Ascending aorta (tissue), 2 donors: Measurements from ENCODE around the gene OR1E1. TPM values are rescaled to one million over a fixed set of nuclear protein-coding genes. Genes with fewer than 3 reads are reported as not detected.
"Not testable (repeated sequence)": the region's sequence is repeated elsewhere in the genome, so short reads cannot be mapped to it uniquely, and the experiment has no call there.

Source experiments
- DNase-seq, 2 donors: peaks; one replicate each; pipeline ENCODE4 v3.0.0-alpha.2; 2019; ENCODE audit warnings: low spot score in 2 of 2
- H3K27ac ChIP-seq, 2 donors: fragments of 200-600 bp; sonication (generic); one replicate each; pipeline ENCODE4 v1.5.1; 2016 to 2017; ENCODE audit warnings: mild to moderate bottlenecking in 1 of 2
- H3K27me3 ChIP-seq: fragments of 200-600 bp; sonication (generic); one replicate; pipeline ENCODE4 v1.5.1; 2017
- H3K36me3 ChIP-seq, 2 donors: fragments of 200-600 bp; sonication (generic); one replicate each; pipeline ENCODE4 v1.5.1; 2016
- H3K4me1 ChIP-seq, 2 donors: fragments of 200-600 bp; sonication (generic); one replicate each; pipeline ENCODE4 v1.5.1; 2016 to 2017; ENCODE audit warnings: mild to moderate bottlenecking in 1 of 2
- H3K4me3 ChIP-seq, 2 donors: fragments of 200-600 bp; sonication (generic); one replicate each; pipeline ENCODE4 v1.5.1; 2016 to 2017; ENCODE audit warnings: mild to moderate bottlenecking in 1 of 2
- H3K9me3 ChIP-seq, 2 donors: fragments of 200-600 bp; sonication (generic); one replicate each; pipeline ENCODE4 v1.5.1; 2016
- intact Hi-C: fragments of 100-400 bp; cut with DNase I; formaldehyde crosslinking; loops from one replicate; pipeline ENCODE4 v1.15.1; 2023
- total RNA-seq: library from RNA; depleted of rRNA; stranded (reverse); fragments of >200 nt; gene quantifications from one replicate; pipeline ENCODE4 v1.1.0, GENCODE V29; 2016
- TF ChIP-seq, protein P1 (sequence below), 3 experiments: fragments of 200-600 bp in 2 of 3; fragments of 450-650 bp in 1 of 3; sonication (generic) in 2 of 3; IDR thresholded peaks; one replicate each; pipeline ENCODE4 v1.5.1; 2016 to 2019; ENCODE audit warnings: antibody characterized with exemption in 3 of 3, mild to moderate bottlenecking in 1 of 3, moderate library complexity in 1 of 3

OR1E1 gene, protein sequence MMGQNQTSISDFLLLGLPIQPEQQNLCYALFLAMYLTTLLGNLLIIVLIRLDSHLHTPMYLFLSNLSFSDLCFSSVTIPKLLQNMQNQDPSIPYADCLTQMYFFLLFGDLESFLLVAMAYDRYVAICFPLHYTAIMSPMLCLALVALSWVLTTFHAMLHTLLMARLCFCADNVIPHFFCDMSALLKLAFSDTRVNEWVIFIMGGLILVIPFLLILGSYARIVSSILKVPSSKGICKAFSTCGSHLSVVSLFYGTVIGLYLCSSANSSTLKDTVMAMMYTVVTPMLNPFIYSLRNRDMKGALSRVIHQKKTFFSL
- total RNA-seq, result not detected

DNA sequence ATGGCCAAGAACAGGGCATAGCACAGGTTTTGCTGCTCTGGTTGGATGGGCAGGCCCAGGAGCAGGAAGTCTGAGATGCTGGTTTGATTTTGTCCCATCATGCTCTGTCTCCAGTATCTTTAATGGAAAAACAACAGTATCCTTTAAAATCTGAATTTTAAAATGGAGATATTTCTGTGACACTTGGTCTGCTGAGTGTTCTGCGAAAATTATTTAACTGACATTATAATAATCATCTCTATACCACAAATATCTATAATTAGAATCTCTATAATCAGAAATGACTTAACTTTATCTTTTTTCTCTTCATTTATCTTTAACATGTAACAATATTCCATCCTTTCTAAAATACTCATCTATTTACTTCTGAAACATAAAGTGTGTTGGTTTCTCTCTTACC is at the start of gene OR1E1:
OR1E1 (minus strand) TSS at position 101 of the 400 bp plus-strand sequence; CDS start at position 101, 0 bp downstream.
- no peaks in the 10 kb centered on the region for H3K4me1 ChIP-seq
- TF ChIP-seq, protein P1, sequence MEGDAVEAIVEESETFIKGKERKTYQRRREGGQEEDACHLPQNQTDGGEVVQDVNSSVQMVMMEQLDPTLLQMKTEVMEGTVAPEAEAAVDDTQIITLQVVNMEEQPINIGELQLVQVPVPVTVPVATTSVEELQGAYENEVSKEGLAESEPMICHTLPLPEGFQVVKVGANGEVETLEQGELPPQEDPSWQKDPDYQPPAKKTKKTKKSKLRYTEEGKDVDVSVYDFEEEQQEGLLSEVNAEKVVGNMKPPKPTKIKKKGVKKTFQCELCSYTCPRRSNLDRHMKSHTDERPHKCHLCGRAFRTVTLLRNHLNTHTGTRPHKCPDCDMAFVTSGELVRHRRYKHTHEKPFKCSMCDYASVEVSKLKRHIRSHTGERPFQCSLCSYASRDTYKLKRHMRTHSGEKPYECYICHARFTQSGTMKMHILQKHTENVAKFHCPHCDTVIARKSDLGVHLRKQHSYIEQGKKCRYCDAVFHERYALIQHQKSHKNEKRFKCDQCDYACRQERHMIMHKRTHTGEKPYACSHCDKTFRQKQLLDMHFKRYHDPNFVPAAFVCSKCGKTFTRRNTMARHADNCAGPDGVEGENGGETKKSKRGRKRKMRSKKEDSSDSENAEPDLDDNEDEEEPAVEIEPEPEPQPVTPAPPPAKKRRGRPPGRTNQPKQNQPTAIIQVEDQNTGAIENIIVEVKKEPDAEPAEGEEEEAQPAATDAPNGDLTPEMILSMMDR (IDR thresholded peaks at IDR 0.05), result no peak
- intact Hi-C loops, result no loop called here
- DNase-seq, result no peak
- no peak within 1 kb of the TSS for H3K4me3 ChIP-seq
- no peaks in the 10 kb centered on the region for H3K9me3 ChIP-seq
- H3K27ac ChIP-seq, result no peak within 1 kb of the TSS
- no peaks in the 10 kb centered on the region for H3K27me3 ChIP-seq
- H3K36me3 ChIP-seq, result no peaks in the 10 kb centered on the region

DNA sequence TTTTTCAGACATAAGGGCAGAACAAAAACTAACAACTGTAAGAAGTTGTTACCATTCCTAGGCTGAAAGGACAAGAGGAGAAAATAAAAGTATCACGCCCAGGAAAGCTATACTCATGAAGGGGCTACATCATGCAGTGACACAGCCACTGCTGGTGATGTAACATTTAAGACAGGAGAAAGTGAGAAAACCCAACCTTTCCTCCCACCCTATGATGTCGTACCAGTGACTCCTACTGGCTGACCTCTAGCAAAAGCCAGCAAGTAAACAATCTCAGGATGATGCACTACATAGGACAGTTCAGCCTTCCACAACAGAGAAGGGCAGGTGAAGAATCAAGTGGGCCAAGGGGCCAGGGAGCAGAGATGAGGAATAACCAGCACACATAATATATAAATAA is 49.4 kb upstream of the OR1E1 start:
- no peak for DNase-seq
- Histone ChIP-seq H3K9me3 (no peaks in the 10 kb centered on the region), H3K4me3 (no peak overlapping the region), H3K27ac (no peak overlapping the region), H3K36me3 (no peaks in the 10 kb centered on the region), H3K27me3 (no peaks in the 10 kb centered on the region), H3K4me1 (no peaks in the 10 kb centered on the region)
- TF ChIP-seq, protein P1 (IDR thresholded peaks at IDR 0.05), result no peak
- intact Hi-C loops, result no loop called here

DNA sequence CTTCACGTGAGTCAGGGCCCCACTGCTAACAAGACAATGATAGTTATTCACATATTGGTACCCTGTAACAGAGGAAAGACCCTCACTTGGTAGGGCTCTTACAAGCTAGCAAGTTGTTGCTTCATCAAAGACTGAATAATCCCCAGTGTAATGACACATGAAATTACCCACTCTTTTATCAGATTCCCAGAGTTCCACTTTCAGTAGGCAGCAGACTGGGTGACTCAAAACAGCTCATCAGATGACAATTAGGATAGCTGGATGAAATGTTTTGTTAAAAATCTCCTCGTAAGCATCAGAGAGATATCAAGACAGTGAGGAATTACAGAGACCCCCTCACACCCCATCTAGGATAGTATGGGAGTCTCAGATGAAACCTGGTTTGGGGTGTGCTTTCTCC is 42.2 kb upstream of the OR1E1 start:
- H3K27me3 ChIP-seq, result no peaks in the 10 kb centered on the region
- intact Hi-C loops, result no loop called here
- H3K36me3 ChIP-seq, result no peaks in the 10 kb centered on the region
- TF ChIP-seq, protein P1 (IDR thresholded peaks at IDR 0.05), result no peak
- H3K4me3 ChIP-seq, result no peak overlapping the region
- no peak overlapping the region for H3K27ac ChIP-seq
- no peaks in the 10 kb centered on the region for H3K9me3 ChIP-seq
- H3K4me1 ChIP-seq, result no peaks in the 10 kb centered on the region
- no peak for DNase-seq

DNA sequence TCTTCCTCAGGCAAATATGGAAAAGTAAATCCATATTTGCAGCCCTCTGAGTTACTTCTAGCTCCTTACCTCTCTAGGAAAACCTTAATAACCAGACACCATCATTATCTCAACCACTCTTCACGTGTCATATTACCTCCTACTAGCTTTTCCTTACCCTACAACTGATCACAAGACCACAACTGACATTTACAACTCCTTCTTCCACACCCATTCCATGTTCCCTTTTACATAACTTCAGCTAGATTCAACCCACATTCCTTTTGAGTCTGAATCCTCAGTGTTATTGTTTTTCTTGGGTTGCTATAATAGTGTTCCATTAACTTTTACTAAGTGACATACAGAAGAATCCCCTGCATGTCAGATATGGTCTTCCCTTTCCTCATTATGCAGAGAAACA is 40.2 kb upstream of the OR1E1 start:
- TF ChIP-seq, protein P1 (IDR thresholded peaks at IDR 0.05), result no peak
- no peaks in the 10 kb centered on the region for H3K9me3 ChIP-seq
- intact Hi-C loops, result no loop called here
- H3K4me3 ChIP-seq, result no peak overlapping the region
- no peak for DNase-seq
- no peak overlapping the region for H3K27ac ChIP-seq
- H3K4me1 ChIP-seq, result no peaks in the 10 kb centered on the region
- H3K27me3 ChIP-seq, result no peaks in the 10 kb centered on the region
- no peaks in the 10 kb centered on the region for H3K36me3 ChIP-seq

DNA sequence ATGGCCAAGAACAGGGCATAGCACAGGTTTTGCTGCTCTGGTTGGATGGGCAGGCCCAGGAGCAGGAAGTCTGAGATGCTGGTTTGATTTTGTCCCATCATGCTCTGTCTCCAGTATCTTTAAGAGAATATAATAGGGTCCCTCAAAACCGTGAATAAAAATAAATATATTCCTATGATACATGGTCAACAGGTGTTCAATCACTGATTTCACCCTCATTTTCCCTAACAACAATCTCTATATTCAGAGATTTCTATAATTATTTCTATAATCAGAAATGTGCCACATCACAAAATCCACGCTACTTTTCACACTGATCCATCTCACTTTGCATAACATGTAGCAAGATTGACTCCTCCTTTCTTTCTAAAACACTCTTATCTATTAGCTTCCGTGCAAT is 35.5 kb upstream of the OR1E1 start, which contains the start of gene OR1E2:
OR1E2 (minus strand) TSS at position 101 of the 400 bp plus-strand sequence; CDS start at position 101, 0 bp downstream.
- DNase-seq, result no peak
- Histone ChIP-seq H3K4me3 (no peak within 1 kb of the TSS), H3K4me1 (no peaks in the 10 kb centered on the region), H3K9me3 (no peaks in the 10 kb centered on the region), H3K36me3 (no peaks in the 10 kb centered on the region), H3K27me3 (no peaks in the 10 kb centered on the region), H3K27ac (no peak within 1 kb of the TSS)
- TF ChIP-seq, protein P1 (IDR thresholded peaks at IDR 0.05), result no peak
- intact Hi-C loops, result no loop called here

DNA sequence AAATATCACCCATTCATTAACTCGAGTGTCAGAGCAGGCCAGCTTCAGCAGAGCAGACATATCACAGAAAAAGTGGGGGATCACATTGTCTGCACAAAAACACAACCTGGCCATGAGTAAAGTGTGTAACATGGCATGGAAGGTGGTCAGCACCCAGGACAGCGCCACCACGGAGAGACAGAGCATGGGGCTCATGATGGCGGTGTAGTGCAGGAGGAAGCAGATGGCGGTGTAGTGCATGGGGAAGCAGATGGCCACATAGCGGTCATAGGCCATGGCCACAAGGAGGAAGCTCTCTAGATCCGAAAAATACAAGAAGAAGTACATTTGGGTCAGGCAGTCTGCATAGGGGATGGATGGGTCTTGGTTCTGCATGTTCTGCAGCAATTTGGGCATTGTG is 35.0 kb upstream of the OR1E1 start:
- H3K9me3 ChIP-seq, H3K27ac ChIP-seq, H3K36me3 ChIP-seq, H3K27me3 ChIP-seq, H3K4me1 ChIP-seq, H3K4me3 ChIP-seq, DNase-seq, intact Hi-C loops: not testable (repeated sequence)
